ENCODE data around the gene TSGA10IP.

DNA sequence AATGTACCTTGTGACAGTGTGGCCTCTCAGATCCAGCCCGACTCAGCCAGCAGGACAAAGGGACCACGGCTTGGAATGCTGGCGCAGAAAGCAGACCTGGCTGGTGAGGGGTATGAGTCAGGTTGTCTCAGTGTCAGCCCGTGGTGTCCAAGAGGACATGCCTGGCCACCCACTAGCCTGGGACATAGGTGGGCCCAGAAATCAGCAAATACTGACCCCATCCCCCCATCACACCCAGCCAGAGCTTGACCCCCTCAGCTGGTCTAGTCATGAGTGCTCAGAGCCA, 61.6 kb downstream of the TSGA10IP start:
- TF ChIP-seq, protein P1, sequence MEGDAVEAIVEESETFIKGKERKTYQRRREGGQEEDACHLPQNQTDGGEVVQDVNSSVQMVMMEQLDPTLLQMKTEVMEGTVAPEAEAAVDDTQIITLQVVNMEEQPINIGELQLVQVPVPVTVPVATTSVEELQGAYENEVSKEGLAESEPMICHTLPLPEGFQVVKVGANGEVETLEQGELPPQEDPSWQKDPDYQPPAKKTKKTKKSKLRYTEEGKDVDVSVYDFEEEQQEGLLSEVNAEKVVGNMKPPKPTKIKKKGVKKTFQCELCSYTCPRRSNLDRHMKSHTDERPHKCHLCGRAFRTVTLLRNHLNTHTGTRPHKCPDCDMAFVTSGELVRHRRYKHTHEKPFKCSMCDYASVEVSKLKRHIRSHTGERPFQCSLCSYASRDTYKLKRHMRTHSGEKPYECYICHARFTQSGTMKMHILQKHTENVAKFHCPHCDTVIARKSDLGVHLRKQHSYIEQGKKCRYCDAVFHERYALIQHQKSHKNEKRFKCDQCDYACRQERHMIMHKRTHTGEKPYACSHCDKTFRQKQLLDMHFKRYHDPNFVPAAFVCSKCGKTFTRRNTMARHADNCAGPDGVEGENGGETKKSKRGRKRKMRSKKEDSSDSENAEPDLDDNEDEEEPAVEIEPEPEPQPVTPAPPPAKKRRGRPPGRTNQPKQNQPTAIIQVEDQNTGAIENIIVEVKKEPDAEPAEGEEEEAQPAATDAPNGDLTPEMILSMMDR (IDR thresholded peaks at IDR 0.05): no peak
- no peak for TF ChIP-seq POLR2A (IDR thresholded peaks at IDR 0.05)
